Neural cell (in vitro differentiated cells): ENCODE results near the gene STK32B.

ENCODE experiments used
- EZH2 ChIP-seq: fragments of 200-600, 300-800 bp; shearing (Covaris generic), sonication (generic); IDR thresholded peaks from 2 replicates; pipeline ENCODE4 v1.6.1; 2014; ENCODE audit warnings: antibody characterized with exemption, low read length, borderline replicate concordance, mild to moderate bottlenecking; ENCODE audit not compliant: insufficient read depth, poor library complexity, severe bottlenecking
- POLR2AphosphoS5 ChIP-seq: IDR thresholded peaks from 2 replicates; pipeline ENCODE4 v1.6.1; 2012
- SMC3 ChIP-seq: fragments of 450-650 bp; conservative IDR thresholded peaks from 2 replicates; pipeline ENCODE4 v1.6.1; 2014; ENCODE audit warnings: antibody characterized with exemption, mild to moderate bottlenecking, moderate library complexity; ENCODE audit not compliant: poor library complexity
- TAF1 ChIP-seq: IDR thresholded peaks from 2 replicates; pipeline ENCODE4 v1.6.1; 2012; ENCODE audit warnings: low read depth
- TF ChIP-seq, protein P1 (sequence below): fragments of 450-650 bp; IDR thresholded peaks from 2 replicates; pipeline ENCODE4 v1.5.1; 2014; ENCODE audit warnings: antibody characterized with exemption, mild to moderate bottlenecking, moderate library complexity; ENCODE audit not compliant: poor library complexity, severe bottlenecking

DNA sequence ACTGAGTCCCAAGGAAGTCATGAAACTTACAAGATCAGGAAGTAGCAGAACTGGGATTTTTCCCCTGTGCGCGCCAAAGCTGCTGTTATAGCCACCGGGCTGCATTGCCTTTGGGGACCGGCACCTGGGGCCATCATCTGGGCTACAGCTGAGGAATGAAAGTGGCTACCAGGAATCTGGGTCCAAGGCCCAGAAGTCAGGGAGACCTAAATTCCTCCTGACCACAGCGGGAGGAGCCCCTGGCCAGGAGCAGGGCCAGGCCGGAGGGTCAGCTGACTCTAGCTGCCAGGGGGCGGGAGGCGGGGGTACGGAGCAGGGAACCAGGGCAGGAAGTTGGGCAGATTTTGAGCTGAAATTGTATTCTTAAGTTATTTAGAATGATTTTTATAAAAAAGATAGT, 414.7 kb downstream of the STK32B start:
- TF ChIP-seq, protein P1, sequence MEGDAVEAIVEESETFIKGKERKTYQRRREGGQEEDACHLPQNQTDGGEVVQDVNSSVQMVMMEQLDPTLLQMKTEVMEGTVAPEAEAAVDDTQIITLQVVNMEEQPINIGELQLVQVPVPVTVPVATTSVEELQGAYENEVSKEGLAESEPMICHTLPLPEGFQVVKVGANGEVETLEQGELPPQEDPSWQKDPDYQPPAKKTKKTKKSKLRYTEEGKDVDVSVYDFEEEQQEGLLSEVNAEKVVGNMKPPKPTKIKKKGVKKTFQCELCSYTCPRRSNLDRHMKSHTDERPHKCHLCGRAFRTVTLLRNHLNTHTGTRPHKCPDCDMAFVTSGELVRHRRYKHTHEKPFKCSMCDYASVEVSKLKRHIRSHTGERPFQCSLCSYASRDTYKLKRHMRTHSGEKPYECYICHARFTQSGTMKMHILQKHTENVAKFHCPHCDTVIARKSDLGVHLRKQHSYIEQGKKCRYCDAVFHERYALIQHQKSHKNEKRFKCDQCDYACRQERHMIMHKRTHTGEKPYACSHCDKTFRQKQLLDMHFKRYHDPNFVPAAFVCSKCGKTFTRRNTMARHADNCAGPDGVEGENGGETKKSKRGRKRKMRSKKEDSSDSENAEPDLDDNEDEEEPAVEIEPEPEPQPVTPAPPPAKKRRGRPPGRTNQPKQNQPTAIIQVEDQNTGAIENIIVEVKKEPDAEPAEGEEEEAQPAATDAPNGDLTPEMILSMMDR = no peak
- TF ChIP-seq SMC3 = no peak
- TF ChIP-seq TAF1 = no peak
- TF ChIP-seq EZH2 = no peak
- no peak for TF ChIP-seq POLR2AphosphoS5
